Adrenal gland (tissue), 12 donors: ENCODE measurements around the gene PACS2. TPM values are rescaled to one million over a fixed set of nuclear protein-coding genes. Genes with fewer than 3 reads are reported as not detected.

ENCODE experiments used
- DNase-seq, 7 donors: peaks; one replicate each; pipeline ENCODE4 v3.0.0-alpha.2; 2019 to 2020
- H3K27ac ChIP-seq, 5 donors: fragments of 200-600 bp; sonication (generic) in 4 of 5; 1 replicate in 3 of 5; 2 replicates in 2 of 5; pipeline versions ENCODE4 v1.5.1 to v1.8.0; 2016 to 2020; ENCODE audit warnings: mild to moderate bottlenecking in 1 of 5
- H3K27me3 ChIP-seq: fragments of 200-600 bp; 2 replicates; pipeline ENCODE4 v1.8.0; 2021
- H3K36me3 ChIP-seq, 2 donors: fragments of 200-600 bp; replicated peaks in 1 of 2; 1 replicate in 1 of 2; 2 replicates in 1 of 2; pipeline versions ENCODE4 v1.5.1 to v1.8.0; 2018 to 2022
- H3K4me1 ChIP-seq, 2 donors: fragments of 200-600 bp; replicated peaks in 1 of 2; 1 replicate in 1 of 2; 2 replicates in 1 of 2; pipeline versions ENCODE4 v1.5.1 to v1.8.0; 2018 to 2021
- H3K4me3 ChIP-seq, 4 donors: fragments of 200-600 bp; sonication (generic) in 3 of 4; one replicate each; pipeline ENCODE4 v1.5.1; 2016 to 2018
- H3K9me3 ChIP-seq, 3 donors: fragments of 200-600 bp; sonication (generic) in 1 of 3; replicated peaks in 1 of 3; 1 replicate in 2 of 3; 2 replicates in 1 of 3; pipeline versions ENCODE4 v1.5.1 to v1.8.0; 2016 to 2021
- POLR2A ChIP-seq, 2 donors: fragments of 450-650 bp; IDR thresholded peaks; one replicate each; pipeline ENCODE4 v1.6.1; 2017; ENCODE audit warnings: antibody characterized with exemption in 2 of 2, mild to moderate bottlenecking in 2 of 2, moderate library complexity in 1 of 2
- whole genome bisulfite sequencing, 4 donors: extraction: QIAGEN DNeasy Blood & Tissue Kit in 2 of 4; methylation state at CpG; one replicate each; pipeline versions ENCODE4 v1.1.5 to v1.1.7; 2013 to 2017; 5-methylcytosine and 5-hydroxymethylcytosine counted together
- intact Hi-C, 2 donors: fragments of 100-400 bp; cut with DNase I; formaldehyde crosslinking; loops; one replicate each; pipeline versions ENCODE4 v1.14.1 to v1.15.0; 2022 to 2023
- polyA plus RNA-seq, 3 donors: library from polyadenylated mRNA; stranded (reverse); fragments of 200-250 nt in 2 of 3; fragments of 350-450 nt in 1 of 3; fragmentation: Illumina TruSeq in 1 of 3; extraction: RNeasy Lipid Tissue Mini Kit (QIAGEN cat#74804) in 1 of 3; gene quantifications; one replicate each; pipeline ENCODE4 v1.2.3, GENCODE V29; 2013 to 2014
- total RNA-seq, 9 donors: library from RNA; depleted of rRNA in 4 of 9; stranded (reverse); fragments of >200 nt in 4 of 9; fragments of 120-200 nt in 1 of 9; fragmentation: NEBNext Ultra II Directional in 1 of 9; extraction: Animal tissue kit (Norgen Biotek cat#: 25700) in 1 of 9; gene quantifications; one replicate each; pipeline versions ENCODE4 v1.1.0 to v1.2.4, GENCODE V29; 2013 to 2023
- TF ChIP-seq, protein P1 (sequence below), 6 experiments: fragments of 450-650 bp in 4 of 6; fragments of 200-600 bp in 2 of 6; sonication (generic) in 1 of 6; IDR thresholded peaks; 1 replicate in 5 of 6; 2 replicates in 1 of 6; pipeline versions ENCODE4 v1.5.1 to v1.8.0; 2016 to 2021; ENCODE audit warnings: antibody characterized with exemption in 6 of 6, mild to moderate bottlenecking in 2 of 6, moderate library complexity in 1 of 6
- donor health status: healthy with polysubstance abuse.
- donor health status: Bipolar disorder and iron deficiency.
- donor health status: DM: yes; HTN: yes; CAD: no.
- donor health status: DM: no; HTN: no; CAD: no.
- donor health status: DM: no; HTN: no; CAD: no.
- donor health status: DM: yes; HTN: yes; CAD: no.

The PACS2 gene
- total and polyA plus RNA-seq, 12 donors = 19.5 to 221 (median 81.1) TPM

DNA sequence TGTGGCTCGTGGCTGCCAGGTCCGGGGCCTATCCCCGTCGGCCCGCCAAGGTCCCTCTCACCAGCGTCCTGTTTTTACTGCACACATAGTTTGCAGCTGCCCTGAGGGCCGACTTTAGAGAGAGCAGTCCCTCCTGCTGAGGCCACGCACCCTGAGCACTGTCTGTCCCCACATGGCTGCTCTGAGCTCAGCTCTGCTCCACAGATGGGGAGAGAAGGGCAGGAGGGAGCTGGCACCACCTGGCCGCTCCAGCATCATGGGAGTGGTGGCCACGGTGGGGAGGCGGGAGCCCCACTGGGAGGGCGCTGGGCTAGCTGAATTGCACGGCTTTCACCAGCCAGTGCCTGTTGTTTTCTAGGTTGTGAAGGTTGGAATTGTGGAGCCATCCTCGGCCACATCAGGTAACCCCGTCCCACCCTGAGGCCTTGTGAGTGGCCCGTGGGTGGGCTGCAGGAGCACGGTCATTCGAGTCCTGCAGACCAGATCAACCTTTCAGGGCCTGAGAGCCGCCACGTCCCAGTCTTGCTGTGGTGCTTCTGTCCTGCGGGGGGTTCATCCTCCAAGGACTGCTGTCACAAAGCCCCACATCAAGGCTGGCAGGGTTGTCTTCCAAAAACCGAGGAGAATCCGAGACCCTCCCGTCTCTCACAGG lies 76.4 kb downstream of the PACS2 start:
- H3K4me3 ChIP-seq = no peak overlapping the region
- peak overlapping the region in 1 of 5 donors; percentile 72 for H3K27ac ChIP-seq
- no peaks in the 10 kb centered on the region for H3K27me3 ChIP-seq
- peaks cover 0 to 4% of the 10 kb centered on the region in 2 donors for H3K36me3 ChIP-seq
- WGBS, 4 donors = 85 to 92% (median 90%) methylated on average over 15 to 24 of the region's 24 CpGs
- DNase-seq = no peak
- H3K4me1 ChIP-seq = no peaks in the 10 kb centered on the region
- TF ChIP-seq, protein P1, sequence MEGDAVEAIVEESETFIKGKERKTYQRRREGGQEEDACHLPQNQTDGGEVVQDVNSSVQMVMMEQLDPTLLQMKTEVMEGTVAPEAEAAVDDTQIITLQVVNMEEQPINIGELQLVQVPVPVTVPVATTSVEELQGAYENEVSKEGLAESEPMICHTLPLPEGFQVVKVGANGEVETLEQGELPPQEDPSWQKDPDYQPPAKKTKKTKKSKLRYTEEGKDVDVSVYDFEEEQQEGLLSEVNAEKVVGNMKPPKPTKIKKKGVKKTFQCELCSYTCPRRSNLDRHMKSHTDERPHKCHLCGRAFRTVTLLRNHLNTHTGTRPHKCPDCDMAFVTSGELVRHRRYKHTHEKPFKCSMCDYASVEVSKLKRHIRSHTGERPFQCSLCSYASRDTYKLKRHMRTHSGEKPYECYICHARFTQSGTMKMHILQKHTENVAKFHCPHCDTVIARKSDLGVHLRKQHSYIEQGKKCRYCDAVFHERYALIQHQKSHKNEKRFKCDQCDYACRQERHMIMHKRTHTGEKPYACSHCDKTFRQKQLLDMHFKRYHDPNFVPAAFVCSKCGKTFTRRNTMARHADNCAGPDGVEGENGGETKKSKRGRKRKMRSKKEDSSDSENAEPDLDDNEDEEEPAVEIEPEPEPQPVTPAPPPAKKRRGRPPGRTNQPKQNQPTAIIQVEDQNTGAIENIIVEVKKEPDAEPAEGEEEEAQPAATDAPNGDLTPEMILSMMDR (IDR thresholded peaks at IDR 0.05) = no peak
- no peak for TF ChIP-seq POLR2A (IDR thresholded peaks at IDR 0.05)
- intact Hi-C loops = no loop called here
- no peaks in the 10 kb centered on the region for H3K9me3 ChIP-seq

- intact Hi-C loops = no loop called here
- peak in 1 of 7 donors; percentile 18 for DNase-seq
- TF ChIP-seq, protein P1 (IDR thresholded peaks at IDR 0.05) = no peak
- Histone ChIP-seq H3K4me1 (no peaks in the 10 kb centered on the region), H3K4me3 (no peak overlapping the region), H3K36me3 (peaks cover 0 to 4% of the 10 kb centered on the region in 2 donors), H3K27me3 (no peaks in the 10 kb centered on the region), H3K27ac (no peak overlapping the region), H3K9me3 (no peaks in the 10 kb centered on the region)
- 81 to 92% (median 90%) methylated on average over 13 to 23 of the region's 23 CpGs for WGBS, 4 donors
Measured at GRCh38 chr14:105391541-105391940, 77.0 kb downstream of the PACS2 start.

DNA sequence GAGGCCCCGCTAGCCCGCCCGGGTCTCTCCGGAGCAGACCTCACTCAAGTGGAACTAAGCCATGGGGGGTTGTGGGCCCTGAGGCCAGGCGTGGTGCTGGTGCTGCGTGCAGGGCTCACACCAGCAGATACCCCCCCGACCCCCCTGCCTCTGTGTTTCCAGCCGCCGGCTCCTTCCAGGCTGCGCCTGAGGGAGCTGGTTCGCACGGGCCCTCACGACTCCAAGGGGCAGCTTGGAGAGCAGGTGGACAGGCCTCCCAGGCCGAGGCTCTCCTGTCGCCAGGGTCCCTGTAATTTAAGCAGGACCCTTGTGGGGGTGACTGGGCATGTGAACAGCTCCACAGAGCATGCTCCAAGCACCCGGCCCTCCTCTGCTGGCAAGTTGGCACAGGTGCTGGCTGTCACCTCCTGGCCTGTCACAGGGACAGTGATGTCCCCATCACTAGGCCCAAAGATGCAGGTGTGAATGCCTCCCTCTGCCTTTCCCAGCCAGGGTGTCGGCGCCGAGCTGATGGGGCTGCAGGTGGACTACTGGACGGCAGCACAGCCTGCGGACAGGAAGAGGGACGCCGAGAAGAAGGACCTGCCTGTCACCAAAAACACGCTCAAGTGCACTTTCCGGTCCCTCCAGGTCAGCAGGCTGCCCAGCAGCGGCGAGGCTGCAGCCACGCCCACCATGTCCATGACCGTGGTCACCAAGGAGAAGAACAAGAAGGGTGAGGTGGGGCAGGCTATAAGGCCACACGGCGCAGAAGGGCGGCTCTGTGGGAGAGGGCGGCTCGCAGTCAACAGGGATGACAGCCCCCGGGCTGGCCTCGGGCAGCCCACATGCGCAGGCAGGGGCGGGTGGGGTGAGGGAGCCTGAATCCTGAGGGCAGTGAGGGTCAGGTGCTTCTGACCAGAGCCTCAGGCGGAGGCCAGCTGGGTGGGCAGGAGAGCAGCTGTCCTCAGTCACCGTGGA lies 77.9 kb downstream of the PACS2 start:
- TF ChIP-seq, protein P1 (IDR thresholded peaks at IDR 0.05) = no peak
- no peak for TF ChIP-seq POLR2A (IDR thresholded peaks at IDR 0.05)
- intact Hi-C loops = no loop called here
- no peaks in the 10 kb centered on the region for H3K9me3 ChIP-seq
- DNase-seq = peak in 1 of 7 donors; percentile 18
- H3K4me3 ChIP-seq = no peak overlapping the region
- no peak overlapping the region for H3K27ac ChIP-seq
- H3K27me3 ChIP-seq = no peaks in the 10 kb centered on the region
- H3K4me1 ChIP-seq = peaks cover 0 to under 1% of the 10 kb centered on the region in 2 donors
- 91 to 95% (median 94%) methylated on average over 17 to 40 of the region's 40 CpGs for WGBS, 4 donors
- no peaks in the 10 kb centered on the region for H3K36me3 ChIP-seq

- peaks cover 6% of the 10 kb centered on the region in 2 donors for H3K4me1 ChIP-seq
- H3K36me3 ChIP-seq = no peaks in the 10 kb centered on the region
- no peaks in the 10 kb centered on the region for H3K27me3 ChIP-seq
- no peak for DNase-seq
- H3K4me3 ChIP-seq = no peak overlapping the region
- TF ChIP-seq, protein P1 (IDR thresholded peaks at IDR 0.05) = no peak
- no peak for TF ChIP-seq POLR2A (IDR thresholded peaks at IDR 0.05)
- intact Hi-C loops = no loop called here
- WGBS, 4 donors = 93 to 97% (median 95%) methylated on average over 12 to 14 of the region's 14 CpGs
- H3K9me3 ChIP-seq = no peaks in the 10 kb centered on the region
- H3K27ac ChIP-seq = no peak overlapping the region
Measured at GRCh38 chr14:105393151-105393550, 78.6 kb downstream of the PACS2 start.
